Right lobe of liver (tissue), 6 donors: ENCODE data around the gene RNGTT. TPM values are rescaled to one million over a fixed set of nuclear protein-coding genes. Genes with fewer than 3 reads are reported as not detected.

Experiments
- ATAC-seq, 4 donors: fragments of 200-7000 bp; cut with Tn5 transposase; one replicate each; pipeline ENCODE4 v1.9.1; 2020; ENCODE audit warnings: mild to moderate bottlenecking in 4 of 4, moderate library complexity in 4 of 4
- DNase-seq, 3 donors: peaks; one replicate each; pipeline ENCODE4 v3.0.0-alpha.2; 2020
- H3K27ac ChIP-seq, 3 donors: fragments of 200-600 bp; one replicate each; pipeline ENCODE4 v1.8.0; 2022
- H3K27me3 ChIP-seq, 2 donors: fragments of 200-600 bp; one replicate each; pipeline ENCODE4 v1.8.0; 2022
- H3K36me3 ChIP-seq, 4 donors: fragments of 200-600 bp; sonication (generic) in 1 of 4; one replicate each; pipeline versions ENCODE4 v1.5.1 to v1.8.0; 2017 to 2022; ENCODE audit warnings: control low read depth in 1 of 4
- H3K4me1 ChIP-seq, 4 donors: fragments of 200-600 bp; sonication (generic) in 1 of 4; one replicate each; pipeline versions ENCODE4 v1.5.1 to v1.8.0; 2017 to 2022; ENCODE audit warnings: control low read depth in 1 of 4
- H3K4me3 ChIP-seq, 3 donors: fragments of 200-600 bp; one replicate each; pipeline ENCODE4 v1.8.0; 2022
- H3K9me3 ChIP-seq, 4 donors: fragments of 200-600 bp; sonication (generic) in 1 of 4; one replicate each; pipeline versions ENCODE4 v1.5.1 to v1.8.0; 2017 to 2022; ENCODE audit warnings: control low read depth in 1 of 4
- CTCF ChIP-seq, 4 donors: fragments of 200-600 bp in 3 of 4; fragments of 450-650 bp in 1 of 4; IDR thresholded peaks; one replicate each; pipeline versions ENCODE4 v1.5.1 to v1.8.0; 2016 to 2022; ENCODE audit warnings: antibody characterized with exemption in 4 of 4, mild to moderate bottlenecking in 2 of 4
- POLR2A ChIP-seq: fragments of 450-650 bp; IDR thresholded peaks from one replicate; pipeline ENCODE4 v1.6.1; 2017; ENCODE audit warnings: antibody characterized with exemption, mild to moderate bottlenecking
- WGBS: methylation state at CpG from one replicate; pipeline ENCODE4 v1.1.6; 2018; ENCODE audit warnings: low coverage, low lambda C conversion rate; ENCODE audit not compliant: insufficient coverage; ENCODE audit errors: missing lambda C conversion rate; 5-methylcytosine and 5-hydroxymethylcytosine counted together
- intact Hi-C, 2 donors: fragments of 100-400 bp; cut with DNase I; formaldehyde crosslinking; loops; one replicate each; pipeline versions ENCODE4 v1.11.2 to v1.14.1; 2022
- total RNA-seq, 6 experiments: library from RNA; depleted of rRNA in 2 of 6; stranded (reverse); fragments of >200 nt in 2 of 6; fragmentation: NEBNext Ultra II Directional in 3 of 6; extraction: Animal tissue kit (Norgen Biotek cat#: 25700) in 3 of 6; gene quantifications; one replicate each; pipeline versions ENCODE4 v1.1.0 to v1.2.4, GENCODE V29; 2016 to 2023
- donor health status: DM: no; HTN: yes; CAD: no.
- donor health status: DM: no; HTN: no; CAD: no.
- donor health status: DM: no; HTN: no; CAD: no.
- donor health status: DM: no; HTN: yes; CAD: no.
- donor health status: DM: no; HTN: yes; CAD: no.

Gene RNGTT
- total RNA-seq, 6 experiments from 2014 or later, result 5.7 to 11.2 (median 6.5) TPM

- Histone ChIP-seq H3K27me3 (no peaks in the 10 kb centered on the region), H3K36me3 (no peaks in the 10 kb centered on the region), H3K9me3 (no peaks in the 10 kb centered on the region), H3K27ac (no peak overlapping the region), H3K4me1 (peaks cover 0 to 6% (median 0%) of the 10 kb centered on the region in 4 donors), H3K4me3 (no peak overlapping the region)
- WGBS, result 61% methylated on average over 8 of the region's 8 CpGs
- intact Hi-C loops, result no loop called here
- no peak for DNase-seq
- no peak for TF ChIP-seq CTCF (IDR thresholded peaks at IDR 0.05)
- TF ChIP-seq POLR2A, result no peak
- ATAC-seq, result peak in 2 of 4 donors; percentile 39 to 46
Measured at GRCh38 chr6:89008001-89008814, 44.8 kb upstream of the RNGTT start.

- TF ChIP-seq CTCF (IDR thresholded peaks at IDR 0.05) (no peak), POLR2A (no peak)
- WGBS, result 54% methylated on average over 14 of the region's 15 CpGs
- no peak overlapping the region for H3K27ac ChIP-seq
- intact Hi-C loops, result no loop called here
- H3K4me1 ChIP-seq, result peaks cover 0 to 6% (median 0%) of the 10 kb centered on the region in 4 donors
- DNase-seq (no peak), ATAC-seq (peak in 1 of 4 donors; percentile 26)
- no peaks in the 10 kb centered on the region for H3K36me3 ChIP-seq
- no peak overlapping the region for H3K4me3 ChIP-seq
- no peaks in the 10 kb centered on the region for H3K27me3 ChIP-seq
- H3K9me3 ChIP-seq, result no peaks in the 10 kb centered on the region
Measured at GRCh38 chr6:89007209-89008000, 44.0 kb upstream of the RNGTT start.

- WGBS, result 84% methylated on average over 4 of the region's 4 CpGs
- Histone ChIP-seq H3K27me3 (no peaks in the 10 kb centered on the region), H3K4me1 (peaks cover 0 to under 1% (median 0%) of the 10 kb centered on the region in 4 donors), H3K9me3 (no peaks in the 10 kb centered on the region), H3K36me3 (no peaks in the 10 kb centered on the region), H3K4me3 (no peak overlapping the region), H3K27ac (no peak overlapping the region)
- intact Hi-C loops, result no loop called here
- TF ChIP-seq POLR2A (no peak), CTCF (IDR thresholded peaks at IDR 0.05) (no peak)
- no peak for ATAC-seq
- no peak for DNase-seq
Measured at GRCh38 chr6:89002523-89002922, 39.1 kb upstream of the RNGTT start.

GRCh38 chr6:88997327-88997726 is 33.9 kb upstream of the RNGTT start:
- 73% methylated on average over 1 of the region's 4 CpGs for WGBS

More at GRCh38 chr6:88997327-88997726, 33.9 kb upstream of the RNGTT start:
- Histone ChIP-seq H3K4me1 (no peaks in the 10 kb centered on the region), H3K27me3 (no peaks in the 10 kb centered on the region), H3K27ac (no peak overlapping the region), H3K9me3 (no peaks in the 10 kb centered on the region), H3K36me3 (no peaks in the 10 kb centered on the region), H3K4me3 (no peak overlapping the region)
- intact Hi-C loops, result no loop called here
- TF ChIP-seq POLR2A, result no peak
- TF ChIP-seq CTCF (IDR thresholded peaks at IDR 0.05), result no peak
- ATAC-seq (no peak), DNase-seq (no peak)
